K562 (cell line): ENCODE results near the gene RAD21L1. TPM values are rescaled to one million over a fixed set of nuclear protein-coding genes. Genes with fewer than 3 reads are reported as not detected.

Experiments used
- ATAC-seq: fragments of 200-7000 bp; cut with Tn5 transposase; 3 replicates; pipeline ENCODE4 v1.9.1; 2020; ENCODE audit warnings: moderate library complexity
- BruUV-seq: library from RNA; stranded (reverse); fragments of 400-500 nt; replicated peaks from 2 replicates; lab custom pipeline; 2021; lab: Mats Ljungman, UMichigan
- CTCF ChIA-PET: fragments of 300-600 bp; formaldehyde crosslinking; extraction: SDS; loops from one replicate; lab custom pipeline; 2021; ENCODE audit warnings: low intra/inter-chr PET ratio; lab: Yijun Ruan, JAX
- POLR2A ChIA-PET: fragments of 300-600, 350-650 bp; sonication (Branson Sonifier 250); formaldehyde crosslinking; extraction: SDS; loops from one replicate; lab custom pipeline; 2021; ENCODE audit warnings: antibody characterized with exemption, inconsistent platforms; lab: Yijun Ruan, JAX
- DNase-seq, 4 experiments: peaks; one replicate each; pipeline versions ENCODE4 v3.0.0 to v3.0.0-alpha.2; 2011 to 2018; ENCODE audit warnings: low spot score in 3 of 4, mixed read lengths in 3 of 4; ENCODE audit errors: extremely low read depth in 1 of 4
- FAIRE-seq: peaks from 2 replicates; lab custom pipeline; 2011; peaks lifted over from hg19 to GRCh38; lab: Jason Lieb, UNC
- H2AFZ ChIP-seq: 2 replicates; pipeline ENCODE4 v1.6.0; 2011; ENCODE audit warnings: low read depth, low read length, control low read depth, inconsistent platforms
- H3K27ac ChIP-seq: fragments of 200-600 bp; 3 replicates; pipeline ENCODE4 v1.8.0; 2011; ENCODE audit warnings: low read depth, mild to moderate bottlenecking, control low read depth, inconsistent platforms, low read length, moderate library complexity, mixed read lengths; ENCODE audit errors: extremely low read depth
- H3K27me3 ChIP-seq, 2 experiments: fragments of 300-600 bp in 1 of 2; 2 replicates in 1 of 2; 3 replicates in 1 of 2; pipeline versions ENCODE4 v1.6.0 to v1.8.0; 2011; ENCODE audit warnings: inconsistent platforms in 2 of 2, low read length in 2 of 2, mild to moderate bottlenecking in 1 of 2, mixed read lengths in 1 of 2, moderate library complexity in 1 of 2; ENCODE audit not compliant: control insufficient read depth in 2 of 2, insufficient read depth in 2 of 2
- H3K36me3 ChIP-seq: fragments of 300-600 bp; 3 replicates; pipeline ENCODE4 v1.8.0; 2011; ENCODE audit warnings: mild to moderate bottlenecking, low read length, inconsistent platforms; ENCODE audit not compliant: control insufficient read depth, insufficient read depth
- H3K4me1 ChIP-seq, 2 experiments: fragments of 200-600 bp in 1 of 2; replicated peaks in 1 of 2; 2 replicates in 1 of 2; 3 replicates in 1 of 2; pipeline versions ENCODE4 v1.5.1 to v1.8.0; 2011; ENCODE audit warnings: inconsistent platforms in 2 of 2, low read length in 2 of 2, mild to moderate bottlenecking in 1 of 2, mixed read lengths in 1 of 2, moderate library complexity in 1 of 2; ENCODE audit not compliant: control insufficient read depth in 2 of 2, insufficient read depth in 2 of 2
- H3K4me2 ChIP-seq: 2 replicates; pipeline ENCODE4 v1.6.1; 2011; ENCODE audit warnings: low read length, control low read depth, inconsistent platforms, mixed read lengths; ENCODE audit not compliant: insufficient read depth
- H3K4me3 ChIP-seq: fragments of 200-600 bp; sonication (generic), shearing (Covaris generic); 2 replicates; pipeline ENCODE4 v1.5.1; 2016; ENCODE audit warnings: control low read depth, inconsistent platforms
- H3K79me2 ChIP-seq: fragments of 200-600 bp; 3 replicates; pipeline ENCODE4 v1.8.0; 2011; ENCODE audit warnings: low read length, inconsistent platforms; ENCODE audit not compliant: control insufficient read depth, insufficient read depth
- H3K9ac ChIP-seq, 2 experiments: 2 replicates each; pipeline versions ENCODE4 v1.6.0 to v1.6.1; 2011; ENCODE audit warnings: low read depth in 2 of 2, low read length in 2 of 2, control low read depth in 1 of 2, inconsistent platforms in 1 of 2, mild to moderate bottlenecking in 1 of 2, mixed read lengths in 1 of 2; ENCODE audit not compliant: insufficient read depth in 1 of 2
- H3K9me1 ChIP-seq: one replicate; pipeline ENCODE4 v1.6.0; 2011; ENCODE audit warnings: inconsistent platforms, mild to moderate bottlenecking, low read length, moderate library complexity; ENCODE audit not compliant: control insufficient read depth, insufficient read depth
- H3K9me3 ChIP-seq: replicated peaks from 2 replicates; pipeline ENCODE4 v1.5.1; 2011; ENCODE audit warnings: low read depth, low read length, inconsistent platforms; ENCODE audit not compliant: control insufficient read depth, insufficient read depth
- H4K20me1 ChIP-seq: replicated peaks from 2 replicates; pipeline ENCODE4 v1.6.1; 2011; ENCODE audit warnings: low read length, inconsistent platforms, mixed read lengths; ENCODE audit not compliant: control insufficient read depth, insufficient read depth
- ATF1 ChIP-seq, 2 experiments: fragments of 450-650 bp in 1 of 2; IDR thresholded peaks; 2 replicates each; pipeline ENCODE4 v1.6.1; 2016; ENCODE audit warnings: missing compliant biosample characterization in 1 of 2, missing genetic modification characterization in 1 of 2
- ATF4 ChIP-seq: fragments of 450-650 bp; formaldehyde crosslinking; IDR thresholded peaks from 2 replicates; pipeline ENCODE4 v1.4.0; 2022; ENCODE audit warnings: mild to moderate bottlenecking, moderate library complexity
- BMI1 ChIP-seq: fragments of 150-350 bp; IDR thresholded peaks from 2 replicates; pipeline ENCODE4 v1.6.1; 2014; ENCODE audit warnings: low read length
- HLTF ChIP-seq: fragments of 450-650 bp; IDR thresholded peaks from 2 replicates; pipeline ENCODE4 v1.6.1; 2016
- HMG20B ChIP-seq: fragments of 250-450 bp; sonication (Bioruptor Pico); IDR thresholded peaks from 2 replicates; pipeline ENCODE4 v1.5.0; 2021; ENCODE audit warnings: mild to moderate bottlenecking
- RBM22 ChIP-seq: fragments of 200-400 bp; formaldehyde crosslinking; IDR thresholded peaks from 2 replicates; pipeline ENCODE4 v1.6.1; 2018; ENCODE audit warnings: low read length, low read depth; ENCODE audit not compliant: poor library complexity, severe bottlenecking
- RFX1 ChIP-seq: fragments of 450-650 bp; IDR thresholded peaks from 2 replicates; pipeline ENCODE4 v1.6.1; 2016; ENCODE audit warnings: mild to moderate bottlenecking, moderate library complexity
- SMARCE1 ChIP-seq: fragments of 450-650 bp; IDR thresholded peaks from 2 replicates; pipeline ENCODE4 v1.7.1; 2016; ENCODE audit warnings: mild to moderate bottlenecking
- SUPT5H ChIP-seq: fragments of 450-650 bp; IDR thresholded peaks from 2 replicates; pipeline ENCODE4 v1.6.1; 2016
- ZFP36 ChIP-seq: fragments of 150-350 bp; IDR thresholded peaks from 2 replicates; pipeline ENCODE4 v1.6.1; 2018; ENCODE audit warnings: low read length, low read depth; ENCODE audit not compliant: partially characterized antibody
- ZNF121 ChIP-seq: sonication (generic); formaldehyde crosslinking; conservative IDR thresholded peaks from 2 replicates; pipeline ENCODE4 v1.8.0; 2022; ENCODE audit warnings: missing genetic modification reagents
- WGBS: fragments of 100-300 bp; shearing (Covaris generic); methylation state at CpG from one replicate; pipeline ENCODE4 v1.1.6; 2016; ENCODE audit warnings: low coverage, mixed read lengths; ENCODE audit not compliant: insufficient coverage; ENCODE audit errors: missing lambda C conversion rate; 5-methylcytosine and 5-hydroxymethylcytosine counted together
- in situ Hi-C: fragments of 300-500 bp; cut with MboI; formaldehyde crosslinking; loops from 4 replicates; pipeline ENCODE4 v1.15.0; 2018; ENCODE audit warnings: inconsistent platforms, mixed read lengths
- intact Hi-C: fragments of 100-400 bp; cut with micrococcal nuclease; formaldehyde crosslinking; loops from 2 replicates; pipeline ENCODE4 v1.14.2; 2022
- polyA plus RNA-seq, 8 experiments: library from polyadenylated mRNA; depleted of rRNA in 4 of 8; stranded (reverse) in 5 of 8; unstranded in 3 of 8; fragments of >200 nt; fragmentation: Nextera tagmentation in 2 of 8; fragmentation: Illumina TruSeq in 1 of 8; extraction: Ambion mirVana in 2 of 8; extraction: Trizol in 1 of 8; gene quantifications; 2 replicates each; pipeline versions ENCODE4 v1.2.1 to v1.2.3, GENCODE V29; 2011 to 2014; ENCODE audit warnings: inconsistent platforms in 1 of 8, missing spikeins in 1 of 8
- total RNA-seq, 7 experiments: library from RNA; depleted of rRNA in 6 of 7; stranded (reverse); fragments of >200 nt in 6 of 7; fragmentation: Illumina TruSeq in 2 of 7; extraction: Trizol in 2 of 7; gene quantifications; 2 replicates each; pipeline versions ENCODE4 v1.2.1 to v1.2.3, GENCODE V29; 2011 to 2021; ENCODE audit warnings: low replicate concordance in 1 of 7
- TF ChIP-seq, protein P1 (sequence below): sonication (generic); formaldehyde crosslinking; IDR thresholded peaks from 2 replicates; pipeline ENCODE4 v1.8.0; 2022; ENCODE audit warnings: missing genetic modification reagents, mild to moderate bottlenecking, moderate library complexity, borderline replicate concordance

The RAD21L1 gene
- total and polyA plus RNA-seq, 9 of the 15 experiments (the other 6 are each of a cell fraction or from before 2014, with no cell fraction given): 0.17 to 1.7 (median 0.45) TPM; not detected in 1

GRCh38 chr20:1204576-1204975 lies 21.3 kb upstream of the RAD21L1 start:
- no peak for DNase-seq
- no peaks in the 10 kb centered on the region for H3K36me3 ChIP-seq
- no peak overlapping the region for H3K4me3 ChIP-seq
- WGBS: 100% methylated on average over 1 of the region's 2 CpGs
- BruUV-seq: no TSS peak
- TF ChIP-seq HMG20B (CRISPR knock-in tag): no peak
- TF ChIP-seq ATF1 (CRISPR knock-in tag; IDR thresholded peaks at IDR 0.05): no peak
- TF ChIP-seq ATF1 (tag; IDR thresholded peaks at IDR 0.05): no peak
- TF ChIP-seq, protein P1, sequence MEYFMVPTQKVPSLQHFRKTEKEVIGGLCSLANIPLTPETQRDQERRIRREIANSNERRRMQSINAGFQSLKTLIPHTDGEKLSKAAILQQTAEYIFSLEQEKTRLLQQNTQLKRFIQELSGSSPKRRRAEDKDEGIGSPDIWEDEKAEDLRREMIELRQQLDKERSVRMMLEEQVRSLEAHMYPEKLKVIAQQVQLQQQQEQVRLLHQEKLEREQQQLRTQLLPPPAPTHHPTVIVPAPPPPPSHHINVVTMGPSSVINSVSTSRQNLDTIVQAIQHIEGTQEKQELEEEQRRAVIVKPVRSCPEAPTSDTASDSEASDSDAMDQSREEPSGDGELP: peak; percentile 52; the same call in 1 of the 2 replicates
- peak; percentile 62 for TF ChIP-seq RFX1
- no peak for TF ChIP-seq SMARCE1
- TF ChIP-seq, all 486 proteins: peak for 2
- H4K20me1 ChIP-seq: no peaks in the 10 kb centered on the region
- no peak overlapping the region for H3K27ac ChIP-seq
- H3K79me2 ChIP-seq: no peaks in the 10 kb centered on the region
- no peaks in the 10 kb centered on the region for H3K27me3 ChIP-seq
- no peak for ATAC-seq
- in situ Hi-C loops (no loop called here), intact Hi-C loops (no loop called here)
- FAIRE-seq: no peak
- ChIA-PET CTCF (no interaction called here), POLR2A (interaction anchor here (0.6 kb wide), 1 partner anchor 8 kb away, joined by 3 read pairs; no protein-coding TSS in a partner anchor)
- H3K9me3 ChIP-seq: no peaks in the 10 kb centered on the region
- H3K4me2 ChIP-seq: no peak overlapping the region
- H2AFZ ChIP-seq: no peak overlapping the region
- no peak overlapping the region for H3K9ac ChIP-seq
- H3K9me1 ChIP-seq: no peaks in the 10 kb centered on the region
- H3K4me1 ChIP-seq: peaks cover 4 to 5% of the 10 kb centered on the region in 2 experiments; a peak in 3 of 5 replicates

- no peak overlapping the region for H2AFZ ChIP-seq
- no peak for FAIRE-seq
- no peaks in the 10 kb centered on the region for H3K36me3 ChIP-seq
- POLR2A ChIA-PET: interaction anchor here (0.6 kb wide), 1 partner anchor 126 kb away, joined by 3 read pairs; no protein-coding TSS in a partner anchor
- H3K9me1 ChIP-seq: no peaks in the 10 kb centered on the region
- TF ChIP-seq ZFP36: no peak
- no peak for TF ChIP-seq SUPT5H
- no peak for TF ChIP-seq BMI1
- no peak for TF ChIP-seq ATF4 (CRISPR knock-in tag)
- TF ChIP-seq HLTF: no peak
- TF ChIP-seq RBM22: no peak
- TF ChIP-seq ZNF121 (CRISPR knock-in tag): peak; percentile 39; the same call in 1 of the 2 replicates
- TF ChIP-seq, all 486 proteins: peak for 1
- no TSS peak for BruUV-seq
- in situ Hi-C loops: no loop called here
- 74% methylated on average over 8 of the region's 8 CpGs for WGBS
- no peak overlapping the region for H3K4me2 ChIP-seq
- CTCF ChIA-PET: no interaction called here
- intact Hi-C loops: no loop called here
- H3K79me2 ChIP-seq: no peaks in the 10 kb centered on the region
- H3K4me3 ChIP-seq: no peak overlapping the region
- no peak overlapping the region for H3K9ac ChIP-seq
- H4K20me1 ChIP-seq: no peaks in the 10 kb centered on the region
- H3K9me3 ChIP-seq: no peaks in the 10 kb centered on the region
- ATAC-seq (no peak), DNase-seq (no peak)
- no peaks in the 10 kb centered on the region for H3K27me3 ChIP-seq
- peaks cover 4 to 6% of the 10 kb centered on the region in 2 experiments; a peak in 4 of 5 replicates for H3K4me1 ChIP-seq
- no peak overlapping the region for H3K27ac ChIP-seq
These were observed 20.0 kb upstream of the RAD21L1 start for GRCh38 chr20:1205802-1206201.
